Measurements from ENCODE around the gene SPRY1.

The SPRY1 gene

DNA sequence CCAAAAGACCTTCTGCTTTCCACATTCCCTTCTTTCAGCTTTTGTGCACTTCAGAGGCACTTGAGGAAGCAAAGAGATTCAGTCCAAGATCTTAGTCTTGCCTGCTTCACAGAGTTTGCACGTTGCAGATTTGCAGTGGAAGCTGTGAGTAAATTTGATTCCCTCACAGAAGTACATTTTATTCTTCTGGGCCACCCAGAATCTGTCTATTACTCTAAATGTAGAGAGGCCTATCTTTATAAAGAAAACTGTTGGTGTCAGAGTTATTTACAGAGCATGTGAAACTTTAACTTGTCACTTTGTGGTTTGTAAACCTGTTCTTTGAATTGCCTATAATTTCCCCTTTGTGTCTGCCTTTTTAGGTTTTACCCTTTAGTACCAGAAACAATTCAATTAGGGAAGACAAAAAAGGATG lies 15.5 kb downstream of the SPRY1 start:
- no peak for DNase-seq

DNA sequence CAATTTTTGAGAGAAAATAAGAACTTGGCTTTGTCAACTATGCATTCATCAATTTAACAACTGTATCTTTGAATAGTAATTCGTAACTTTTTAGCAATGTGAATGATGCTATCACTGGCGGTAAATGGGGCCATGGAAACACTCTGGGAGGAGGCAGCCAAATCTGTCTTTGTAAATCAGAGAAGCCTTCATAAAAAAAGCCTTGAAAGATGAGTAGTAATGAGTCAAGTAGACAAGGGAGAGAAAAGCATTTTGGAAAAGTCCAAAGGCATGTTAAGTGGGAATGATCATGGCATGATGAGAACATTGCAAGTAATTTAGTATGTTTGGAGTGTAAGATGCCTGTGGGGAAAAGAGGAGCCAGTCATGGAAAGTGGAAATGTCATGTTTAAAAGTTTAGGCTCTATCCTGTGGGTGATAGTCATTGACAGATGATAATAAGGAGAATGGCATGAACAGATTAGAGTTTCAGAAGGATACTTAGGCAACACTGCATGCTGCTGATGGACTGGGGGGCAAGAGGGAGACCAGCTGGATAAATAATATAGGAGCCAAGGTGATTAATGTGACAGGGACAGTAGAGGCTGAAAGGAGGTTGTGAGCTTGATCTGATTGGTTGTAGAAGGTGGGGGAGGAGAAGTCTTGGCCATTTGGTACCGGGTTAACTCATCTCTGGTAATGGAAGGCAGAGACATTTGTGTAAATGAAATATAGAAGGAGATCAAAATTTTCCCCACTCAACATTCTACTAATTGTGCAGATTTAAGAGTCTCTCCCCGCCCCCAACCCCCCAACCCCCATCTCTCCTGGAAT lies 16.3 kb downstream of the SPRY1 start:
- no peak for DNase-seq

DNA sequence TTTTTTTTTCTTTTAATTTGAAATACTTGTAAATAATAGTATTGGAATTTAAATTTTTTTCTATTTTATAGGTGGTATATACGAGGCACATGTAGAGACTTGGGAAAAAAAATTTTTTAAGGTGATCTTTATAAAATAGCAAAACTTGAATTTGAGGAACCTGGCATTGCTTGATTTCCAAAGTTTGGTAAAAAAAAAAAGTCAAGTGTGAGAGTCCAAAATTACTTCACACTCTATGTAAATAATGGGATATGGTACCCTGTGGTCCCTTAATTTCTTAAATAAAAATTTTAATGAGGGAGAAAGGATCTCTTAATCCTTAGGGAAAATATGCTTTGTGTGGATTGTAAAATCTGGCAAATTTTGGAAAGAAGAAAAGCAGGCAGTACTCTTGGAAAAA lies 19.0 kb downstream of the SPRY1 start:
- DNase-seq, result no peak

- DNase-seq, result no peak
Measured at GRCh38 chr4:123415977-123416376, 19.4 kb downstream of the SPRY1 start.

DNA sequence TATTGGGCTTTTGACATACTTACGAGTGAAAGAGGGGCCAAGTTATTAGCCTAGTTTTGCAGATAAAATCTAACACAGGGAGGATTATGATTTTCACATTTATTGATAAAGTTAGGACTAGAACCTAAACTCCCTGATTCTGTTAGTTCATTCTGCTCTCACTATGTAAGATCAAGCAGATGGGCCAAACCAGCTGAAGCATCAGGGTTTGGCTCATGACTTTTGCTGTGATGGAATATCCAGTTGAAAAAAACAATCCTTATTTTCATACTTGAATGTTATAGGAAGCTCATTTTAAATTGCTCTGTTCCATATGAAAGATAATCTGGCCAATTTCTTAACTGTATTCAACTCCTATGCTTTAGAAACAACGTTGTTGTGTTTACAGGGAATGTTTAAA lies 21.2 kb downstream of the SPRY1 start:
- DNase-seq, result no peak

- peak; percentile 50 for DNase-seq
Measured at GRCh38 chr4:123418351-123418931, 21.8 kb downstream of the SPRY1 start.

GRCh38 chr4:123419885-123420755 lies 23.5 kb downstream of the SPRY1 start:
- no peak for DNase-seq

DNA sequence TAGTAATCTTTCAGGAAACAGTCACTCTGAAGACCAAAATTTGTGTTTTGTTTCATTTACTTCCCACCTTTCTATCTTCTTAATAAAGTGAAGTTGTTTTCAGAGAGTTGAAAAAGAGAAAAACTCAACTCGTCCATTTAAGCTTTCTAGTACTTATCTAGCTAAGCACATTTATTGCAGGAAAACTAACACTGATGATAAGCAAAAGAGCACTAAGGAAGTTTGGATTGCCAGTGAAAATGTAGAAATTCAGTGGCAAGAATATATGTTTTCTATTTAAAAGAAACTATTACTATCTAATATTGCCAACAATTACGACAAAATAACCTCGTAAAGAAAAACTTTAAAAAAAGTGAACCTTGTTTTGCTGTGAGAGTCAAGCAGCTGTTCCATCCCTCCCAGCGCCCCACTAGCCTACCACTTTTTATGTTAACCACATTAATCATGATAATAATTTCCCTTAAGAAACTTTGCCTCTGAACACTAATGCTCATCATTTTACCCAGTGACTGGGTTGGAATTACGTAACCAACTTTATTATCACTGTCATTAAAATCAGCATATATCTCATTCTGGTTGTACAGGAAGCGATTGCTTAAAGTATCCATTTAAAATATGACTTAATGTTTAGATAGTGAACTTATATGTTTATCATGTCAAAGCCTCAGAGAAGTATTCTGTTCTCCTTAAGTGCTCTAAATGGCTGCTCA lies 24.8 kb downstream of the SPRY1 start:
- no peak for DNase-seq

DNA sequence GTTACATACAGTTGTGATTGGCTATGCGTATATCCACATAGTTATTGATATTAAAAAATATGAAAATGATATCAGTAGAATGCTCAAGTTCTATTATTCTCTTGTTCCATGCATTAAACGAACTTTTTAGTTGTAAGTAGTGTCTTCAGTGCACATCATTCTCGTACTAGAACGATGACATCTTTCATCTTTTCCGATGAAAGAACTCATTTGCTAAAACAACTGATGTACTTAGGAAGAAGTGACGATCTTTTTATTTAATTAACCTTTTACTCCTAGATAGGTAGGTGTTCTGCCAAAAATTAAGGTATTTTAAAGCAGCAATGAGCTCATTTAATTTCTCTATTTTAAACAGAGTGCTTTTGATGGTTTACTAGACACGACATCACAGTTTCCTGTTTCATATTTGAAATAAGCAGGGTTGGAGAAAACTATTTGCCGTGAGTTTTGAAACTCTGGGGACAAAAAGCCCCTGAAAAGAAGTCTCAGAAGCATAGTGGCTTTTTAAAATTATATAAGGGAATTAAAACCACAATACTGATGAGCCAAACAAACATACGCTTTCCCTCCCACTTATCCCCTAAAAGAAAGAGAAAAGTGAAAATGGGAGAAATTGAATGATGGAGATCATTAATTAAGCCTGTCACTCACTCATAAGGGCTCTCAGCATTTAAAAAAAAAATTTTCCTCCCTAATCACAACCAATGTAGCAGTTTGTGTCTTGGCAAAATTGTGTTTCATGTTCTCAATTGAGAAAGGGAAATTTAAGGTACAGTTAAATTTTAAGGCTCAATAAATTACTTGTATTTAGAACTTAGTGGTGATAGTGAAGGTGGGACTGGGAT lies 25.6 kb downstream of the SPRY1 start:
- DNase-seq, result no peak

DNA sequence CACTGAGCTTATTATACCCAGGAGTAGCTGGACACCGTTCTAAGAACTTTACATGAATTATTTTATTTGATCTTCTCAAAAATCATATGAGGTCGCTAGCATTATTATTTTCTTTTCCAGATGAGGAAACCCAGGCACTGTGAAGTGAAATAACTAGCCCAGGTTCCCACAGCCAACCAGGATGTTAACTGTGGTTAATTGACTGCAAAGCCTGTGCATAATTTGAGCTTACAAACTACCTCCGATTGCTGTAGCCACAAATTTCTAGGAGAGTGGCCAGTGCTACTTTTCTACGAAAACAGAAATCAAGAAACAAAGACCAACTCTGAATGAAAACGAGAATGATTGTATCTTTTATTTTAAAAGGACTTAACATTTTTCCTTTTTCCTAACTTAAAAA lies 27.2 kb downstream of the SPRY1 start:
- DNase-seq, result no peak

- no peak for DNase-seq
Measured at GRCh38 chr4:123427951-123428350, 31.4 kb downstream of the SPRY1 start.

DNA sequence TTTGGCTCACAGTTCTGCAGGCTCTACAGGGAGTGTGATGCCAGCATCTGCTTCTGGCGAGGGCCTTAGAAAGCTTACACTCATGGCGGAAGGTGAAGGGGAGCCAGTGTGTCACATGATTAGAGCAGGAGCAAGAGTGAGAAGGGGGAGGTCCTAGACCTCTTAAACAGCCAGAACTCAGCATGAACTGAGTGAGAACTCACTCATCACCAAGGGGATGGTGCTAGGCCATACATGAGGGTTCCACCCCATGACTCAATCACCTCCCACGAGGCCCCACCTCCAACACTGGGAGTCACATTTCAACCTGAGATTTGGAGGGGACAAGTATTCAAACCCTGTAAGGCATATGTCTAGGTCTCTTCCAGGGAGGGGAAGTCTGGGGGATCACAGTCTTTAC lies 33.4 kb downstream of the SPRY1 start:
- no peak for DNase-seq

DNA sequence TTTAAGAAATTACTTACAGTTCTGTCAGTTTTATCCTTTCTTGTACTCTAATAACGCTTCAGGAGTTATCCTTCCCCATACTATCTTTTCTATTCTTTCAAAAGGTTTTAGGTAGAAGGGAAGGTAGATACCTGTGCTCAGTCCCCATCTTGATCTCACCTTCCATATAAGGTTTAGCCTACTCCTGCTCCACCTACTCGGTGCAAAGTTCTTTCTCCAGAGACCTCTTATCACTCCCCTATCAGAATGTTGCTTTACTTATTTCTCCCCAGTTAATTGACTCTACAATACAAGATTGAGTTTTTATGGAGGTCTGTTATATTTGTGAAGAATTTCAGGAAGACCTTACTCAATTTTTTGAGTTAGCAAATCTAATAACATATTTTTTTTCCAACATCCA lies 33.9 kb downstream of the SPRY1 start:
- DNase-seq, result no peak

GRCh38 chr4:123433573-123433972 lies 37.0 kb downstream of the SPRY1 start:
- DNase-seq, result no peak

GRCh38 chr4:123433976-123434375 lies 37.4 kb downstream of the SPRY1 start:
- no peak for DNase-seq

DNA sequence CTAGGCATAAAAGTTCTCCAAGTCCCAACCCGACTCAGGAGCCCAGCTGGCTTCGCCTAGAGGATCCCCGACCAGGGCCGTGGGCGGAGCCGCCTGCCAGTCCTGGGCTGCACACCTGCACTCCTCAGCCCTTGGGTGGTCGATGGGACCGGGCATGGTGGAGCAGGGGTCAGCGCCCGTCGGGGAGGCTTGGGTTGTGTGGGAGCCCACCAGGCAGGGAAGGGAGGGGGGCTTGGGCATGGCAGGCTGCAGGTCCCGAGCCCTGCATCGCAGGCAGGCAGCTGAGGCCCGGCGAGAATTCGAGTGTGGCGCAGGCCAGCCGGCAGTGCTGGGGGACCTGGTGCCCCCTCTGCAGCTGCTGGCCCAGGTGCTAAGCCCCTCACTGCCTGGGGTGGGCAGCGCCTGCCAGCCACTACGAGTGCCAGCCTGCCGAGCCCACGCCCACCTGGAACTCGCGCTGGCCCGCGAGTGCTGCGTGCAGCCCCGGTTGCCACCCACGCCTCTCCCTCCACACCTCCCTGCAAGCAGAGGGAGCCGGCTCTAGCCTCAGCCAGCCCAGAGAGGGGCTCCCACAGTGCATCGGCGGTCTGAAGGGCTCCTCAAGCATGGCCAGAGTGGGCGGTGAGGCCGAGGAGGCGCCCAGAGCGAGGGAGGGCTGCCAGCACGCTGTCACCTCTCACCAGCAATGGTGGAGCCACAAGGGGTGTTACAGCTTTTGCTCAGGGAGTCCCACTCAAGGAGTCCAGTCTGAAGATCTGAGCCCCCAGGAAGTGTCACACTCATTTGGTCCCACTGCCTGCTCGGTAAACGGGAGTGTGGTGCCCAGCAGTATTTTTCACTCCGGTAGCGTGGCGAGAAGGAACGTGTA lies 38.9 kb downstream of the SPRY1 start:
- no peak for DNase-seq

DNA sequence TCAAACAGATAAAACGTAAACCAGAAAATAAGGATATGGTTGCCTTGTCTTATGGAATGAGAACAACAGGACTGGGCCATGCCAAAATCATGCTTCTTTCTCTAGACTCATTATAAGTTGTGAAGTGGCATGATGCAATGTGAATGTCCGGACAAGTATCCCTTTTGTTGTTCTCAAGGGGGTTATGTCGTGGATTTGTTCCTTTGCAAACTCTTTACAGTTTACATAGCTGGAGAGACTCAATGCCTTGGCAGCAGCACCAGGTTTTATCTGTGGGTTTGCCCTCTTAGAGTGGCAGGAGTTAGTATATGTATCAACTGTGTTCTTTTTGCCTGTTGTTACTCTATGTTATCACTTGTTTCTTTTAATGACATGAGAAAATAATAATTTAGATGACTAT lies 41.4 kb downstream of the SPRY1 start:
- DNase-seq, result no peak

- no peak for DNase-seq
Measured at GRCh38 chr4:123443401-123444289, 47.0 kb downstream of the SPRY1 start.

DNA sequence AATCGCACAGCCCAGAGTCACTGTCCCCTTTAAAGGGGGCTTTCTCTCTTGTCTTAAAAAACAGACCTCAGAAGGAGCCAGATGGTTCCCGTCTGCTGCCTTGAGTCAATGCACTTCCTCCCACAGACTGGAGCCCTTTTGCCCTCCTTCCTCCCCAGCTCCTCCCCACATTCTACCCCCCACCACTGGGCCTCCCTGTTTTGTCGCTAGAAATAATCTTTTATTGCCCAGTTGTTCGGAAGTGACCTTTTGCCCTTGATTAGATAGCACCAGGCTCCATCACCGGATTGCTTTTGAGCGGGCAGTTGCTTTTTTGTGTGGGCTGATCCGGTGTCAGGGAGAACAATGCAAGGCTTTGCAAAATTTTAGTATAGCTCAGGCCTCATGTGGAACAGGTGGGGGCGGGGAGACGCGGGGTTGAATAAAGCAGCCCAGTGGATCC lies 47.7 kb downstream of the SPRY1 start:
- no peak for DNase-seq

GRCh38 chr4:123446865-123447474 lies 50.4 kb downstream of the SPRY1 start:
- DNase-seq, result peak; percentile 6
